DMS53 treated with DMSO at 0.1 percent for 48 hours (cell line): ENCODE data around the gene OR5B21.

ENCODE experiments used
- DNase-seq: peaks from one replicate; lab custom pipeline; 2025; ENCODE audit not compliant: unreplicated experiment; lab: John Stamatoyannopoulos, UW

OR5B21 gene

GRCh38 chr11:58494101-58494500, 13.8 kb downstream of the OR5B21 start:
- no peak for DNase-seq

DNA sequence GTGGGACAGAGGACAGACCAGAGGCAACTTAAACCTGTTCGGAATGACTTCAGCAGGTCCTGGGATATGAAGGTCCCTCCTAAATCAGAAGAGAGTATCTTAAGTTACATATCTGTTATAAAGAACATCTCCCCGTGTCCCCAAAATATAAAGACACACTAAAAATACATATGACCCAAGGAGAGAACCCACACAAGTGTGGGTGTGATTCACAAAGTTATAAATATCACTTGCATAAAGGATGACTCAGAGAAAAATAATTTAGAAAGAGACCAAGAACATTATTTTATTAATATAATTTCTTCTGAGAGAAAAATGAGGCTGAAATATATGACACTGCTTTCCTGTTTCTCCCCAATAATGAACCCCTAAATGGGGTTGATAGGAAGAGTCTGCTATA, 14.2 kb downstream of the OR5B21 start:
- no peak for DNase-seq

GRCh38 chr11:58490827-58491226, 17.1 kb downstream of the OR5B21 start:
- DNase-seq: no peak

GRCh38 chr11:58487170-58487569, 20.7 kb downstream of the OR5B21 start:
- DNase-seq: no peak

GRCh38 chr11:58485961-58486360, 21.9 kb downstream of the OR5B21 start:
- DNase-seq: no peak

- no peak for DNase-seq
These were observed 36.0 kb downstream of the OR5B21 start for GRCh38 chr11:58471892-58472291.

DNA sequence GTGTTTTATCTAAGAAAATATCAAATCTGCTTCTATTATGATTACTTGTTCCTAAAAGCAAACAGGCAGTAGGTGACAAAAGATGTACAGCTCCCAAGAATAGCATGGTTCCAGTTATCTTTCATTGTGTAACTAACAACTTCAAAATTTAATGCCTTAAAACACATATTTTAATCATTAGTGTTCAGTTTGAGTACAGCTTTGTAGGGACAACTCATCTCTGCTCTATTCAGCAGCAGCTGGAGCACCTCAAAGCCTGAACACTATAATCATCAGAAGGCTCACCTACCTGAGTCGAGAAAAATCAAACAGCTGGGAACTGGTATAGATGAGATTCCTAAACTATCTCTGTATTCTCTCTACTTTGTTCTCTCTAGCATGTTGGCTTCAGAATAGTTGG, 41.6 kb downstream of the OR5B21 start:
- DNase-seq: no peak

- DNase-seq: no peak
These were observed 42.2 kb downstream of the OR5B21 start for GRCh38 chr11:58465690-58466089.
